CD8-positive, alpha-beta memory T cell (primary cell): ENCODE results near the gene DAP. TPM values are rescaled to one million over a fixed set of nuclear protein-coding genes. Genes with fewer than 3 reads are reported as not detected.

ENCODE experiments used
- CTCF ChIA-PET: fragments of 350-600 bp; sonication (Branson Sonifier 250); formaldehyde crosslinking; loops from one replicate; lab custom pipeline; 2021; ENCODE audit warnings: antibody characterized with exemption; lab: Charles Lee
- POLR2A ChIA-PET: fragments of 350-600 bp; sonication (Branson Sonifier 250); formaldehyde crosslinking; loops from one replicate; lab custom pipeline; 2021; ENCODE audit warnings: antibody characterized with exemption; lab: Charles Lee
- DNase-seq, 5 donors: peaks; one replicate each; pipeline versions ENCODE4 v3.0.0 to v3.0.0-alpha.2; 2020 to 2022; ENCODE audit warnings: mixed read lengths in 1 of 5
- H3K27ac ChIP-seq: one replicate; pipeline ENCODE4 v1.7.0; 2013; ENCODE audit warnings: low read depth, mild to moderate bottlenecking, low read length, moderate library complexity
- H3K27me3 ChIP-seq: 2 replicates; pipeline ENCODE4 v1.7.0; 2013; ENCODE audit warnings: low read length, mild to moderate bottlenecking; ENCODE audit not compliant: insufficient read depth, poor library complexity, severe bottlenecking
- H3K36me3 ChIP-seq: 2 replicates; pipeline ENCODE4 v1.7.0; 2013; ENCODE audit warnings: mild to moderate bottlenecking, low read length, moderate library complexity; ENCODE audit not compliant: insufficient read depth
- H3K4me1 ChIP-seq: 2 replicates; pipeline ENCODE4 v1.7.0; 2013; ENCODE audit warnings: mild to moderate bottlenecking, low read length, moderate library complexity; ENCODE audit not compliant: insufficient read depth
- H3K4me3 ChIP-seq: 2 replicates; pipeline ENCODE4 v1.7.0; 2013; ENCODE audit warnings: mild to moderate bottlenecking, low read length
- H3K9me3 ChIP-seq: 2 replicates; pipeline ENCODE4 v1.7.0; 2013; ENCODE audit warnings: mild to moderate bottlenecking, low read length
- H3K27ac Mint-ChIP-seq, 8 donors: one replicate each; pipeline ENCODE4 v1.8.0; 2020 to 2021; ENCODE audit warnings: mixed read lengths in 8 of 8, mild to moderate bottlenecking in 6 of 8, inconsistent platforms in 3 of 8, moderate library complexity in 3 of 8
- H3K27me3 Mint-ChIP-seq, 2 donors: one replicate each; pipeline ENCODE4 v1.8.0; 2020 to 2021; ENCODE audit warnings: mixed read lengths in 2 of 2, mild to moderate bottlenecking in 1 of 2, moderate library complexity in 1 of 2
- H3K36me3 Mint-ChIP-seq, 3 donors: one replicate each; pipeline ENCODE4 v1.8.0; 2020 to 2021; ENCODE audit warnings: mixed read lengths in 3 of 3, inconsistent platforms in 1 of 3, mild to moderate bottlenecking in 1 of 3
- H3K4me1 Mint-ChIP-seq, 3 donors: one replicate each; pipeline ENCODE4 v1.8.0; 2020 to 2021; ENCODE audit warnings: mixed read lengths in 3 of 3, inconsistent platforms in 1 of 3, mild to moderate bottlenecking in 1 of 3
- H3K4me3 Mint-ChIP-seq, 7 donors: one replicate each; pipeline ENCODE4 v1.8.0; 2020 to 2021; ENCODE audit warnings: mixed read lengths in 7 of 7, mild to moderate bottlenecking in 6 of 7, moderate library complexity in 4 of 7, inconsistent platforms in 2 of 7
- H3K9me3 Mint-ChIP-seq, 5 donors: one replicate each; pipeline ENCODE4 v1.8.0; 2020 to 2022; ENCODE audit warnings: mixed read lengths in 5 of 5, mild to moderate bottlenecking in 3 of 5, moderate library complexity in 2 of 5, inconsistent platforms in 1 of 5
- polyA plus RNA-seq: library from polyadenylated mRNA; unstranded; fragments of 300-500 nt; fragmentation: Illumina TruSeq; gene quantifications from one replicate; pipeline ENCODE4 v1.2.3, GENCODE V29; 2021
- total RNA-seq, 2 experiments: library from RNA; stranded (reverse); gene quantifications; one replicate each; pipeline ENCODE4 v1.2.3, GENCODE V29; 2021

The DAP gene
- total and polyA plus RNA-seq, 3 experiments from 2014 or later = 60.0 to 73.7 (median 61.5) TPM

- Mint-ChIP-seq H3K9me3 (no peaks in the 10 kb centered on the region), H3K4me1 (peaks cover 20 to 43% (median 20%) of the 10 kb centered on the region in 3 donors), H3K36me3 (peaks cover 0 to 21% (median 5%) of the 10 kb centered on the region in 3 donors), H3K4me3 (no peak overlapping the region), H3K27me3 (no peaks in the 10 kb centered on the region), H3K27ac (peak overlapping the region in 2 of 8 donors; percentile 37 to 74)
- Histone ChIP-seq H3K27ac (no peak overlapping the region), H3K4me1 (peaks cover 1% of the 10 kb centered on the region), H3K4me3 (no peak overlapping the region), H3K9me3 (no peaks in the 10 kb centered on the region), H3K27me3 (no peaks in the 10 kb centered on the region), H3K36me3 (no peaks in the 10 kb centered on the region)
- ChIA-PET POLR2A (no interaction called here), CTCF (no interaction called here)
- DNase-seq = no peak
Measured at GRCh38 chr5:10710513-10711128, 50.4 kb downstream of the DAP start.

- H3K27me3 ChIP-seq = no peaks in the 10 kb centered on the region
- no peak overlapping the region for H3K27ac ChIP-seq
- H3K4me3 ChIP-seq = no peak overlapping the region
- Mint-ChIP-seq H3K36me3 (peaks cover 0 to 19% (median 5%) of the 10 kb centered on the region in 3 donors), H3K4me3 (no peak overlapping the region), H3K4me1 (peaks cover 27 to 50% (median 27%) of the 10 kb centered on the region in 3 donors), H3K9me3 (no peaks in the 10 kb centered on the region), H3K27me3 (no peaks in the 10 kb centered on the region), H3K27ac (peak overlapping the region in 2 of 8 donors; percentile 4 to 40)
- DNase-seq = no peak
- CTCF ChIA-PET = no interaction called here
- POLR2A ChIA-PET = no interaction called here
- peaks cover 8% of the 10 kb centered on the region for H3K4me1 ChIP-seq
- no peaks in the 10 kb centered on the region for H3K9me3 ChIP-seq
- no peaks in the 10 kb centered on the region for H3K36me3 ChIP-seq
Measured at GRCh38 chr5:10709933-10710332, 51.1 kb downstream of the DAP start.

DNA sequence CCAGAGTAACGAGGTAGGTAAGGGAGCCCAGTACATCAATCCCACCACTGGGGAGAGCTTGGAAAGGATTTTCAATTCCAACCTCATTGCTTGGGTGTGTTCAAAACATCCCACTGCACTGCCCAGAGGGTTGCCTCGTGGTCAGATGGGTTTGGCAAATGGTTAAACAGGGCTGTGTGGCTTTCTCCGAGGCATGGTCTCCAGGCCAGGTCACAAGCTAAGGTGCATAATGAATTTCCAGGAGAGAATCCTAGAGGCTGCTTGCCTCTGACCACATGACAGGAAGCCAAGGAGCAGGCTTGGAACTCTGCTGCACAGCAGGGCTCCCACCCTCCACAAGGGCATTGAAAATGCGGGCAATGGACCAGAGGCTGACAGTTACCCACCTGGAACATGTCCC lies 51.6 kb downstream of the DAP start:
- CTCF ChIA-PET = no interaction called here

DNA sequence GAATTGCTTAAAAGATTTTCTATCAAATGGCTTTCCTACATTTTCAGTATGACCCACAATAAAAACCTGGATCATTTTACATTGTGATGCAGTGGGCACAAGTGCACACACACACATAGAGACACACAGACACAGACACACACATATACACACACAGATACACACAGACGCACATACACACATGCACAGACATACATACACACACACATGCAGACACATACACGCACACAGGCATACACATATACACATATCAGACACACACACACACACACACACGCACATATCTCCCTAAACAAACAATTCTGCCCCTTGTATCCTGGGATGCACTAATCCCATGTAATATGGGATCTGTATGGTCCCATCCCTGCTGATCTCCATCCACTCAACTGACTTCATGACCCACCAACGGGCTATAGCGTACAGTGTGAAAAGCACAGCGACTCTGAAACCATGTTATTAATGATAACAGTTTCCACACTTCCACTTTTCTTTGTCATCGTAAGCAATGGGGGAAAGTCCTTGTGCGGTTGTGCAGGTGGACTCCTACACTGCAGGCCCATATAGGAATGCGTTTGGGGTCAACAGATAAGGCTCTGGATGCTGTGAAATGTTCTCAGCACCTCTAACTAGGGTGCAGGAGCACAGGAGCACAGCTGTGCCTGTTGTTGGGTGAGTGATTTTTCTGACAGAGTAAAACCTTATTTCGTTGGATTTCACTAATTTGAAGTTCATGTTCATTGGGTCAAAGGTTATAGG lies 52.7 kb downstream of the DAP start:
- H3K9me3 Mint-ChIP-seq = no peaks in the 10 kb centered on the region
- CTCF ChIA-PET = no interaction called here

More for the DNA sequence above, 51.6 kb downstream of the DAP start:
- Histone ChIP-seq H3K4me1 (peaks cover 13% of the 10 kb centered on the region), H3K27me3 (no peaks in the 10 kb centered on the region), H3K9me3 (no peaks in the 10 kb centered on the region), H3K27ac (no peak overlapping the region), H3K4me3 (no peak overlapping the region), H3K36me3 (no peaks in the 10 kb centered on the region)
- Mint-ChIP-seq H3K4me3 (no peak overlapping the region), H3K27me3 (no peaks in the 10 kb centered on the region), H3K4me1 (peaks cover 32 to 56% (median 33%) of the 10 kb centered on the region in 3 donors), H3K36me3 (peaks cover 0 to 16% (median 5%) of the 10 kb centered on the region in 3 donors), H3K27ac (peak overlapping the region in 2 of 8 donors; percentile 31 to 68), H3K9me3 (no peaks in the 10 kb centered on the region)
- POLR2A ChIA-PET = no interaction called here
- DNase-seq = no peak

DNA sequence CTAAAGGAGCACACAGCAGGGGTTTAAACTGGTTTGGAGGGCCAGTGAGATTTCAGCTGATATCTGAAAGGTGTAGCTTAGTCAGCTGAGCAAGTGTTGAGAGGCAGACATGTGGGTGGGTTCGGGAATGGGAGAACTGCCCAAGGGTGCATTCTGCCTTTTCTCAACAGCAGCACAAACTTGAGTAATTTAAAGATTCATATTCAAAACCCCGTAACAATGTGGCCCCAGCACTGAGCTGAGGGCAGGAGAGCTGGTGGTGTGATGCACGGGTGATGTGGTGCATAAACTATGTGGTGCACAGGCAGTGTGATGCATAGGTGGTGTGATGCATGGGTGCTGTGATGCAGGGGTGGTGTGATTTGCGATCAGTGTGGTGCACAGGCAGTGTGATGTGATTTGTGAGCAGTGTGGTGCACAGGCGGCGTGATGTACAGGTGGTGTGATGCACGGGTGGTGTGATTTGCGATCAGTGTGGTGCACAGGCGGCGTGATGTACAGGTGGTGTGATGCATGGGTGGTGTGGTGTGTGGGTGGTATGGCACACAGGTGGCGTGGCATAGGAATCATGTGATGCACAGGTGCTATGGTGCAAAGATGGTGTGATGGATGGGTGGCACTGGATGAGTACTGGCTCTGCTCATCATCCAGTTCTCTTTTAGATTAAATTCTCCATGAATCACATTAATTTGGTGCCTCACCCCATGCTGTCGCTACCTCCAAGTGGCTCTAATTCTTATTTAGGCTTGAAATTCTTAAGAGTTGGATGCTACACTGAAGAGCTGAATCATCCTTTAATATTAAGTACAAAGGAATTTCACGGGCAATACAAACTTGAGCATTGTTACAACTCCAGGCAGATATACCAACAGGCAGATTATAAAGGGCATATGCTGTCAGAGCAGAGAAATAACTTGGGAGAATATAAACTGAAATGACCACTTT lies 53.6 kb downstream of the DAP start:
- no peak overlapping the region for H3K27ac ChIP-seq
- H3K4me1 Mint-ChIP-seq = peaks cover 36 to 51% (median 41%) of the 10 kb centered on the region in 3 donors
- H3K36me3 Mint-ChIP-seq = peaks cover 0 to 14% (median 5%) of the 10 kb centered on the region in 3 donors
- no peaks in the 10 kb centered on the region for H3K36me3 ChIP-seq
- H3K27me3 Mint-ChIP-seq = no peaks in the 10 kb centered on the region
- peak overlapping the region in 1 of 7 donors; percentile 17 for H3K4me3 Mint-ChIP-seq
- DNase-seq = no peak
- H3K9me3 Mint-ChIP-seq = no peaks in the 10 kb centered on the region
- peak overlapping the region in 6 of 8 donors; percentile 5 to 83 (median 47) for H3K27ac Mint-ChIP-seq
- no peaks in the 10 kb centered on the region for H3K9me3 ChIP-seq
- no peak overlapping the region for H3K4me3 ChIP-seq
- peaks cover 15% of the 10 kb centered on the region for H3K4me1 ChIP-seq
- CTCF ChIA-PET = no interaction called here
- no peaks in the 10 kb centered on the region for H3K27me3 ChIP-seq
- POLR2A ChIA-PET = no interaction called here

More for the DNA sequence above, 52.7 kb downstream of the DAP start:
- Mint-ChIP-seq H3K4me1 (peaks cover 36 to 59% (median 40%) of the 10 kb centered on the region in 3 donors), H3K4me3 (no peak overlapping the region), H3K36me3 (peaks cover 0 to 13% (median 5%) of the 10 kb centered on the region in 3 donors), H3K27ac (peak overlapping the region in 2 of 8 donors; percentile 38 to 48), H3K27me3 (no peaks in the 10 kb centered on the region)
- no peak for DNase-seq
- Histone ChIP-seq H3K27ac (no peak overlapping the region), H3K9me3 (no peaks in the 10 kb centered on the region), H3K4me3 (no peak overlapping the region), H3K36me3 (no peaks in the 10 kb centered on the region), H3K27me3 (no peaks in the 10 kb centered on the region), H3K4me1 (peaks cover 15% of the 10 kb centered on the region)
- POLR2A ChIA-PET = no interaction called here

- H3K9me3 ChIP-seq = no peaks in the 10 kb centered on the region
- Mint-ChIP-seq H3K36me3 (peaks cover 0 to 15% (median 5%) of the 10 kb centered on the region in 3 donors), H3K27me3 (no peaks in the 10 kb centered on the region), H3K4me1 (peaks cover 38 to 42% (median 39%) of the 10 kb centered on the region in 3 donors), H3K27ac (peak overlapping the region in 3 of 8 donors; percentile 0 to 89 (median 50)), H3K4me3 (no peak overlapping the region), H3K9me3 (no peaks in the 10 kb centered on the region)
- no peak overlapping the region for H3K27ac ChIP-seq
- H3K4me1 ChIP-seq = peaks cover 15% of the 10 kb centered on the region
- CTCF ChIA-PET = interaction anchor here (1.2 kb wide), 1 partner anchor 10 kb away, joined by 3 read pairs; no protein-coding TSS in a partner anchor
- H3K4me3 ChIP-seq = no peak overlapping the region
- no peaks in the 10 kb centered on the region for H3K36me3 ChIP-seq
- no peak for DNase-seq
- POLR2A ChIA-PET = no interaction called here
- H3K27me3 ChIP-seq = no peaks in the 10 kb centered on the region
Measured at GRCh38 chr5:10706326-10706725, 54.7 kb downstream of the DAP start.

GRCh38 chr5:10705747-10706146 lies 55.3 kb downstream of the DAP start:
- peaks cover 15% of the 10 kb centered on the region for H3K4me1 ChIP-seq
- no peak for DNase-seq
- no peaks in the 10 kb centered on the region for H3K9me3 ChIP-seq
- H3K4me3 ChIP-seq = no peak overlapping the region
- no peaks in the 10 kb centered on the region for H3K36me3 ChIP-seq
- ChIA-PET CTCF (interaction anchor here (1.2 kb wide), 1 partner anchor 9 kb away, joined by 3 read pairs; no protein-coding TSS in a partner anchor), POLR2A (no interaction called here)
- H3K27me3 ChIP-seq = no peaks in the 10 kb centered on the region
- H3K27ac ChIP-seq = no peak overlapping the region
- H3K9me3 Mint-ChIP-seq = no peaks in the 10 kb centered on the region
- H3K4me3 Mint-ChIP-seq = peak overlapping the region in 1 of 7 donors; percentile 47
- peaks cover 38 to 42% (median 39%) of the 10 kb centered on the region in 3 donors for H3K4me1 Mint-ChIP-seq
- peak overlapping the region; percentile 38 to 96 (median 89) for H3K27ac Mint-ChIP-seq
- no peaks in the 10 kb centered on the region for H3K27me3 Mint-ChIP-seq
- H3K36me3 Mint-ChIP-seq = peaks cover 0 to 13% (median 3%) of the 10 kb centered on the region in 3 donors
